NCI-H2196 (cell line): ENCODE measurements around the gene DIAPH1.
A peak's percentile ranks its signal among the peaks of the same experiment; 100 is the strongest.
"Not testable (repeated sequence)": the region's sequence is repeated elsewhere in the genome, so short reads cannot be mapped to it uniquely, and the experiment has no call there.

Source experiments
- DNase-seq: peaks from one replicate; lab custom pipeline; 2025; ENCODE audit not compliant: unreplicated experiment; lab: John Stamatoyannopoulos, UW

Gene DIAPH1

DNA sequence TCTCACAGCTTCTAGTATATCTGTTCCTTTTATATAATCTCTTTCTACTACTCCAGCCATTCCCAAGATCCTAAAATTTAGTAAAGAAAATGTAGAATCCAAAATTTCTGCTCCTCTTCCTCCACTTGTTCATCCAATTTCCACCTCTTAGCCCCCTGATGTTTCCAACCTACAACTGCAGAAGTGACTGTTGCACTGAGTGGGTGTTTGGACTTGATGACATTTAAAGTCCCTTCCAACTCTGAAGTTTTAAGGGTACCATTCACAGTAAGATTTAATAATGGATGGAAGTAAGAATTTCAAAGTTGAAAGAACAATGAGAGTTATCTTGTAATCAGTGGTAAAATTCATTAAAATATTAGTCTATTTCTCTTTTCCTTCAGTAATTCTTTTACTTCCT, 5.5 kb downstream of the DIAPH1 start:
- DNase-seq, result no peak

- no peak for DNase-seq
Observed at GRCh38 chr5:141611289-141611688, 7.5 kb downstream of the DIAPH1 start.

DNA sequence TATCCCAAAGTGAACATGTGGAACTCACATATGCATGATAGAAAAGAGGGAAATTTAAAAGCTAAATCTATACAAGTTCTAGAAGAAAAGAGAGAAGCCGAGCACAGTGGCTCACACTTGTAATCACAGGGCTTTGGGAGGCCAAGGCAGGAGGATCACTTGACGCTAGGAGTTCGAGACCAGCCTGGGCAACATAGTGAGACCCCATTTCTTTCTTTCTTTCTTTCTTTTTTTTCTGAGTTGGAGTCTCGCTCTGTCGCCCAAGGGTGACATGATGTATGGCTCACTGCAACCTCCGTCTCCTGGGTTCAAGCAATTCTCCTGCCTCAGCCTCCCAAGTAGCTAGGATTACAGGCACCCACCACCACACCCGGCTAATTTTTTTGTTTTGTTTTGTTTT, 8.9 kb downstream of the DIAPH1 start:
- not testable (repeated sequence) for DNase-seq

DNA sequence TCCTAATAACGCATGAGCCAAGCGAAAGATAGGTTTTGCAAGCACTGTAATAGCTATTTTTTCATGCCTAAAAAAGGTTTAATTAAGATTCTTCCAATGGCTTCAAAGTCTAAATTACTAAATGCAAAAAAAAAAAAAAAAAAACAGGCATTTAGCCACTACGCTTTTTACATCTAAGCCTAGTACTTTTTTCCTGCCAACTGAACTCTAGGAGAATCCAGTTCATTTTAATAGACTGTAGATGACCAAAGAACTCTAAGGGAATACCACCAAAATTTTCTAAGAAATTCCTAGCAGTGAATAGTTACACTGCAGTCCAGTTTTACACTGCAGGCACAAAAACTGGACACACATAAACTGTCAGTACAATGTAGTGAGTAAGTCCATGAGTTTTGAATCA, 9.8 kb downstream of the DIAPH1 start:
- no peak for DNase-seq

- no peak for DNase-seq
Observed at GRCh38 chr5:141608557-141608956, 10.2 kb downstream of the DIAPH1 start.

DNA sequence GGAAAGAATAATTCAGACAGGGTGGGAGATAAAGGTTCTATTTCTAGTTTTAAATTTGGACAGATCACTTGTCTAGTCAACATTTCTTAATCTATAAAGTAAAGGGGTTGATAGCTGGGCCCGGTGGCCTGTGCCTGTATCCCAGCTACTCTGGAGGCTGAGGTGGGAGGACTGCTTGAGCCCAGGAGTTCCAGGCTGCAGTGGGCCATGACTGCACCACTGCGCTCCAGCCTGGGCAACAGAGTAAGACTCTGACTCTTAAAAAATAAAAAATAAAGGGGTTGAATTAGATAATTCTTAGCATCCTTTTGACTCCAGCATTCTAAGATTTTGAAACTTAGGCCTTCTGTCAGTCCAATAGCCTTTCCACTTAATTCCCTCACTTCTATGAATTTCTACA, 10.8 kb downstream of the DIAPH1 start:
- no peak for DNase-seq

DNA sequence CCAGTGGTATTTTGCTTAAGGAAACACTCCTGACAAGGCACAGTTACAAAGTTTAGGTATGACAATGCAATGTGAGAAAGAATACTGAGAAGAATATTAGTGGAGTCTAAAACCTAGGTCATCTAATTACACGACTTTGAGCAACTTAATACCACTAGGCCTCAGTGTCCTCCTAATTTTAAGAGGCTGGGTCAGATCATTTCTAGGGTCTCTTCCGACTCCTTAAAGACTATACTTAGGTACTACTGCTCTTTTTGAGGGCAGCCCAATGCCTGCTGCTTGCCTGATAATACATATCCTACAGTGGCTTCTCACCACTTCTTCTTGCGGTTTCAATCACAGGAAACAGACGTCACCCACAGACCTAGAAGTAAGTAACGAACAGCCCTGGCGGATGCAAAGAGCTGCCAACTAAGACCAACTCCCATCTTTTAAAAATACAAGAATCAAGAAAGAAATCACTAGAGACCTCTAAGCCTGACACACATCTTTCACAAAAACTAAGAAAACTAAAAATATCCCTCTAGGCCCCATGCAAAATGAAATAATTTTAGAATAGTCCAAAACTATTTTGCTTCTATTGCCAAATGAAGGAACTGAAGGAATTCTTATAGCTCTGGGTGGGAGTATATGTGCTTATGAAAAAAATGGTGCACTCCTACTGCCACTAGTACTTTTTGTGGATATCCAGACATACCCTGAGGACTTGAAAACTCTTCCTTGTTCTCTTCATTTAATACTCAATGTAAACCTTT, 13.1 kb downstream of the DIAPH1 start:
- no peak for DNase-seq

GRCh38 chr5:141603923-141604717, 14.7 kb downstream of the DIAPH1 start:
- DNase-seq, result peak; percentile 17

DNA sequence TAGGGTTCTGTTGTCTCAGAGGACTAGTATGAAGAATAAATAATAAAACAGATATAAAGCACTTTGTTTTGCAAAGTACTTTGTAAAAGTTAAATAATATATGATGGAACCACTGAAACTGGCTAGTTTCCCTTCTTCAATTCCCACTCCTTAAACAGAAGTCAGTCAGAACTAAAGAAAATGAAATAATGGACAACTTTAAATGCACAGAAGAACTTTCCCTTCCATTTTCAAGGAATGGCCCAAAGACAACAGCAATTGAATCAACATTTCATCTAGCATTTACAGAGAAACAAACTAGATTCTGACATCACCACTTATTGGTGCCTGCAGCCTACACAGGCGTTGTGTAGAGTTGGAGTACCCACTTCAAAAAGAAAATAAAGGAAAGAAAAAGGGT, 16.2 kb downstream of the DIAPH1 start:
- DNase-seq, result no peak

GRCh38 chr5:141598391-141599345, 20.1 kb downstream of the DIAPH1 start:
- DNase-seq, result no peak

GRCh38 chr5:141597814-141598213, 21.0 kb downstream of the DIAPH1 start:
- DNase-seq, result no peak

- no peak for DNase-seq
Observed at GRCh38 chr5:141597394-141597793, 21.4 kb downstream of the DIAPH1 start.

GRCh38 chr5:141596867-141597266, 21.9 kb downstream of the DIAPH1 start:
- no peak for DNase-seq

DNA sequence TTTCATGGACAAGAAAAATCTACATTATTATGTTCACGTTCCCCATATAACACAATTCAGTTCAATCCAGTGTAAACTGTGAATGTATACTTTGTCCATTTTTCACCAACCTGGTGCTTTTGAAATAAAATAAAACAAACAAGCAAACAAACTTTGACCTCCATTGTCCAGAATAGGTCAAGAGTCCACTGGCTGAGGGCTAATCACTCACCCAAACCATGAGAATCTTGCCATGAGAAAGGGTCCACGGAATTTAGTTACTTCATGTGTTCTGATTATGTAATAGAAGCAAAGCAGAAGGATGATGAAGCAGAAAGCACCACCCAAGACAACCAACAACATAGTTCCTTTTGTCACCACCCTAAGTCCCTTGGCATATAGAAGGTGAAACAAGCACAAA, 28.7 kb downstream of the DIAPH1 start:
- no peak for DNase-seq

DNA sequence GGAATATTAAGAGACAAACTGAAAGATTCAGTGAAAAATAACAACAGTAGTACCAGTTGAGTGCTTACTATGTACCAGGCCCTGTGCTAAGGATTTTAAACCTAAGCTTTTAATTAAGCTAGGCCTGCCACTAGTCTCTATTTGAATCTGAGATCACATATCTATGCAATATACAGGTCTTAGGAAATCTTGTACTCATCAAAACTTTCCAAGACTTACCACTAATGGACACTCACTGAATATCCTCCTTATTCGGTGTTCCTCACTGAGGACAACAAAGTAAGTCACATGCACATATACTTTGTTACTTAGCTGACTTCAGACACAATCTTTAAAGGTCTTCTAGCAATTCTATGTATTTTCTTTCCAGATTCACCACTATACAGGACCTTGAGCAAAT, 32.6 kb downstream of the DIAPH1 start:
- no peak for DNase-seq

DNA sequence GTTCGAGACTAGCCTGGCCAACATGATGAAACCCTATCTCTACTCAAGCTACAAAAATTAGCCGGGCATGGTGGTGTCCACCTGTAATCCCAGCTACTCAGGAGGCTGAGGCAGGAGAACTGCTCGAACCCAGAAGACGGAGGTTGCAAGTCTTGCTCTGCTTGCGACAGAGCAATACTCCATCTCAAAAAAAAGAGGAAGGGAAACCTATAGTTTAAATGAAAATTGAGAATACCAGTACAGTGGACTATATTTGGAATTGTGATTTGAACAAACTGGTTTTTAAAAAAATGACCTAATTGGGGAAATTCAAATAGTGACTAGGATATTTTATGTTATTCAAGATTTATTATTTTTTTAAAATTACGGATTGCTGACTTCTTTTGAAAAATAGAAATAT, 33.2 kb downstream of the DIAPH1 start:
- DNase-seq, result no peak

GRCh38 chr5:141574122-141574510, 44.7 kb downstream of the DIAPH1 start:
- DNase-seq, result peak; percentile 35

DNA sequence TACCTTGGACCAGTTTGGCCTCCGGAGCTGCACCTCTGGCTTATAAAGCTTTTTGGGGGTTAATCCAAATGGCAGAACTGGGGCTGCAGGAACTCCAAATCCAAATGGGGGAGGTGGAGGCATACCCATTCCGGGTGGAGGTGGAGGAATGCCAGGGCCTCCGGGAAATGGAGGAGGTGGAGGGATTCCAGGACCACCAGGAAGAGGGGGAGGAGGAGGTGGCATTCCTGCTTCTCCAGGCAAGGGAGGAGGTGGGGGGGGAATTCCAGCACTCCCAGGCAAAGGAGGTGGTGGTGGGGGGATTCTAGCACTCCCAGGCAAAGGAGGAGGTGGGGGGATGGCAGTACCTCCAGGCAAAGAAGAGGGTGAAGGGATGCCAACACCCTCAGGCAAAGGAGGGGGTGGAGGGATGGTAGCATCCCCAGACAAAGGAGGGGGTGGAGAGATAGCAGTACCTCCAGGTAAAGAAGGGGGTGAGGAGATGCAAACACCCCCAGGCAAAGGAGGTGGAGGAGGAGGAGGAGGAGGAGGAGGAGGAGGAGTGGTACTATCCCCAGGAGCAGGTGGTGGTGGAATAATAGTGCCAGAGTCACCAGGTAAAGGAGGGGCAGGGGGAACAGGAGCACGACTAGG, 45.2 kb downstream of the DIAPH1 start:
- no peak for DNase-seq

DNA sequence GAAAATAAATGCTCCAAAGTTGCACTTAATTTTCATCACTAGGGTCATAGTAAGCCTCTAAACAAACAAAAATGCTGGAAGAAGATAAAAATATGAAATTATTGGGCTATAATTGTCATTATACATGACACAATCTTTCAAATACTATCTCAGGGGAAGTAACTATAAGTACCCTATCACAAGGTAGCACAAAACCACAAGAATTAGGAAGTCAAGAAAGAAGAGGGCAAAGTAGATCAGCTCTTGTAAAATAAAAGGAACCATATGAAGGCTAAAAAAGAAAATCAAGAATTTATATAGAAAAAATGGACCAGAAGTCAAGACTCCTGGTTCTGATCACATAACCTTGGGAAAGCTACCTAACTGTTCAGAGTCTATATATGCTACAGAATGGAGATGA, 48.1 kb downstream of the DIAPH1 start:
- DNase-seq, result no peak

DNA sequence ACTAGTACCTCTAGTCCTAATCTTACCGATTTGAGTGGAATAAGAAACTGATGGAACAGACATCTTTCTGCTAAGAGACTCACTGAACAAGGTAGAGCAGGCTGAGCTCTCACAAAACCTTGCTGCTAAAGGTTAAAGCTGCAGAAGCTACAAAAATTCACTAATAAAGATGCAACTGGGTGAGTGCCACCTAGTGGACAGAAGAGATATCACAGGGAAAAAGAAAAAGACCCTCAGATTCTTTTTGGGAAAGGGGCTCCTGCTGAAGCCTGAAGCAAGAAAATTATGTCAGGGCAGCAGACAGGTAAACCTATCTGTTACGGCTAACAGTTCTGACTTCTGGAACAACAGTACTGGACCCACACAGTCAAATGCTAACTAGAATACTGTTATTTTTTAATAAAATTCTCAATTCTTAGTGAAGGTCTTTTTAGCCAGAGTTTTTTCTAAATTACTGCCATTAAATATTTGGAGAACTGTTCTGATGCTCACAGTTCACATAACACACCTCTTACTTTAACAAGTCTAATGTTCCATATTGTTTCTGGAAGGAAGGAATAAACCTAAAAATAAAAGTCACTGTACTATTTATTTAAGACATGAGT, 51.2 kb downstream of the DIAPH1 start:
- DNase-seq, result peak; percentile 28
